HepG2 (cell line): ENCODE data around the gene TGM3. TPM values are rescaled to one million over a fixed set of nuclear protein-coding genes. Genes with fewer than 3 reads are reported as not detected.

ENCODE experiments used
- ATAC-seq: fragments of 200-7000 bp; cut with Tn5 transposase; 3 replicates; pipeline ENCODE4 v1.9.1; 2020; ENCODE audit warnings: mild to moderate bottlenecking, moderate library complexity
- BruUV-seq: library from RNA; stranded (reverse); fragments of 400-500 nt; replicated peaks from 2 replicates; lab custom pipeline; 2021; lab: Mats Ljungman, UMichigan
- CTCF ChIA-PET: fragments of 300-600 bp; formaldehyde crosslinking; extraction: SDS; loops from one replicate; lab custom pipeline; 2021; ENCODE audit warnings: low total read pairs, inconsistent platforms, low intra/inter-chr PET ratio; lab: Yijun Ruan, JAX
- POLR2A ChIA-PET: fragments of 350-600 bp; sonication (Branson Sonifier 250); formaldehyde crosslinking; loops from one replicate; lab custom pipeline; 2020; ENCODE audit warnings: antibody characterized with exemption, inconsistent platforms; lab: Yijun Ruan, JAX
- DNase-seq: peaks from one replicate; pipeline ENCODE4 v3.0.0-alpha.2; 2015; ENCODE audit warnings: low spot score
- FAIRE-seq: peaks from 3 replicates; lab custom pipeline; 2011; peaks lifted over from hg19 to GRCh38; lab: Jason Lieb, UNC
- H2AFZ ChIP-seq: one replicate; pipeline ENCODE4 v1.6.1; 2011; ENCODE audit warnings: low read length, inconsistent platforms
- H3K27ac ChIP-seq: fragments of 300-600 bp; 3 replicates; pipeline ENCODE4 v1.8.0; 2011; ENCODE audit warnings: mixed run types, mild to moderate bottlenecking, mixed read lengths, low read length, inconsistent platforms; ENCODE audit not compliant: insufficient read depth; ENCODE audit errors: extremely low read length
- H3K27me3 ChIP-seq, 2 experiments: fragments of 200-600 bp in 1 of 2; 2 replicates in 1 of 2; 3 replicates in 1 of 2; pipeline versions ENCODE4 v1.6.0 to v1.8.0; 2011; ENCODE audit warnings: low read length in 2 of 2, mild to moderate bottlenecking in 2 of 2, moderate library complexity in 2 of 2, inconsistent platforms in 1 of 2; ENCODE audit not compliant: insufficient read depth in 2 of 2, control insufficient read depth in 1 of 2
- H3K36me3 ChIP-seq, 2 experiments: fragments of 200-600 bp in 1 of 2; replicated peaks in 1 of 2; 2 replicates in 1 of 2; 3 replicates in 1 of 2; pipeline versions ENCODE4 v1.5.1 to v1.8.0; 2011; ENCODE audit warnings: low read length in 2 of 2, inconsistent platforms in 1 of 2; ENCODE audit not compliant: insufficient read depth in 2 of 2, control insufficient read depth in 1 of 2
- H3K4me1 ChIP-seq: 2 replicates; pipeline ENCODE4 v1.5.1; 2012; ENCODE audit warnings: low read length, inconsistent platforms; ENCODE audit not compliant: insufficient read depth
- H3K4me2 ChIP-seq: 2 replicates; pipeline ENCODE4 v1.6.0; 2011; ENCODE audit warnings: low read depth, low read length, inconsistent platforms
- H3K4me3 ChIP-seq, 3 experiments: fragments of 200-600 bp in 1 of 3; sonication (generic), shearing (Covaris generic) in 1 of 3; replicated peaks in 1 of 3; 2 replicates each; pipeline ENCODE4 v1.5.1; 2011 to 2016; ENCODE audit warnings: low read length in 3 of 3, inconsistent platforms in 2 of 3, low read depth in 2 of 3, mild to moderate bottlenecking in 2 of 3, control low read depth in 1 of 3, mixed read lengths in 1 of 3; ENCODE audit not compliant: insufficient read depth in 1 of 3
- H3K79me2 ChIP-seq: one replicate; pipeline ENCODE4 v1.6.1; 2011; ENCODE audit warnings: low read length, inconsistent platforms; ENCODE audit not compliant: insufficient read depth
- H3K9ac ChIP-seq: 2 replicates; pipeline ENCODE4 v1.6.0; 2011; ENCODE audit warnings: mild to moderate bottlenecking, low read depth, low read length, inconsistent platforms; ENCODE audit not compliant: insufficient read depth
- H3K9me3 ChIP-seq: 2 replicates; pipeline ENCODE4 v1.5.1; 2012; ENCODE audit warnings: mild to moderate bottlenecking, low read length
- H4K20me1 ChIP-seq: 2 replicates; pipeline ENCODE4 v1.6.0; 2011; ENCODE audit warnings: inconsistent platforms, mild to moderate bottlenecking, low read length, moderate library complexity; ENCODE audit not compliant: insufficient read depth
- DMAP1 ChIP-seq: IDR thresholded peaks from 2 replicates; pipeline ENCODE4 v1.6.1; 2016
- GATA4 ChIP-seq: sonication (generic); IDR thresholded peaks from 2 replicates; pipeline ENCODE4 v1.6.1; 2016; ENCODE audit warnings: antibody characterized with exemption, low read depth, borderline replicate concordance
- KDM2A ChIP-seq: sonication (generic); formaldehyde crosslinking; IDR thresholded peaks from 2 replicates; pipeline ENCODE4 v1.4.0; 2020; ENCODE audit warnings: low read depth, missing genetic modification reagents, borderline replicate concordance
- NAIF1 ChIP-seq: sonication (generic); formaldehyde crosslinking; IDR thresholded peaks from 2 replicates; pipeline ENCODE4 v1.5.0; 2020; ENCODE audit warnings: mild to moderate bottlenecking, missing genetic modification reagents, borderline replicate concordance
- PAWR ChIP-seq: sonication (generic); formaldehyde crosslinking; IDR thresholded peaks from 2 replicates; pipeline ENCODE4 v1.4.0; 2020; ENCODE audit warnings: missing genetic modification reagents, mild to moderate bottlenecking, borderline replicate concordance
- RARG ChIP-seq: sonication (generic); formaldehyde crosslinking; IDR thresholded peaks from 2 replicates; pipeline ENCODE4 v1.4.0; 2020; ENCODE audit warnings: low read depth, mild to moderate bottlenecking, missing genetic modification reagents
- STAT5B ChIP-seq: sonication (generic); formaldehyde crosslinking; IDR thresholded peaks from 2 replicates; pipeline ENCODE4 v1.4.0; 2020; ENCODE audit warnings: missing genetic modification reagents
- ZNF556 ChIP-seq: sonication (generic); formaldehyde crosslinking; IDR thresholded peaks from 2 replicates; pipeline ENCODE4 v1.4.0; 2020; ENCODE audit warnings: mild to moderate bottlenecking, missing genetic modification reagents, borderline replicate concordance
- ZNF644 ChIP-seq: IDR thresholded peaks from 2 replicates; pipeline ENCODE4 v1.6.1; 2016; ENCODE audit warnings: low read depth
- ZNF782 ChIP-seq: sonication (generic); formaldehyde crosslinking; IDR thresholded peaks from 2 replicates; pipeline ENCODE4 v1.4.0; 2020; ENCODE audit warnings: missing genetic modification reagents, mild to moderate bottlenecking, borderline replicate concordance
- ZNF816 ChIP-seq: sonication (generic); formaldehyde crosslinking; IDR thresholded peaks from 2 replicates; pipeline ENCODE4 v1.8.0; 2022; ENCODE audit warnings: missing genetic modification reagents, mild to moderate bottlenecking, borderline replicate concordance
- WGBS: methylation state at CpG from one replicate; pipeline ENCODE4 v1.1.6; 2017; ENCODE audit warnings: low lambda C conversion rate; 5-methylcytosine and 5-hydroxymethylcytosine counted together
- in situ Hi-C: cut with HindIII; loops from 2 replicates; pipeline ENCODE4 v1.10.0; 2017; ENCODE audit warnings: low pct_unique_long_range_greater_than_20kb; ENCODE audit not compliant: extremely low pct_ligation_motif_present
- intact Hi-C: fragments of 100-400 bp; cut with micrococcal nuclease; formaldehyde crosslinking; loops from one replicate; pipeline ENCODE4 v1.10.0; 2022; ENCODE audit not compliant: unreplicated experiment
- polyA plus RNA-seq, 8 experiments: library from polyadenylated mRNA; depleted of rRNA in 3 of 8; stranded (reverse) in 7 of 8; unstranded in 1 of 8; fragments of >200 nt; fragmentation: Illumina TruSeq in 4 of 8; extraction: Trizol in 4 of 8; gene quantifications; 2 replicates each; pipeline versions ENCODE4 v1.2.1 to v1.2.3, GENCODE V29; 2011 to 2016; ENCODE audit warnings: low read depth in 4 of 8, missing spikeins in 1 of 8, mixed read lengths in 1 of 8; ENCODE audit not compliant: insufficient read depth in 1 of 8
- total RNA-seq, 5 experiments: library from RNA; depleted of rRNA; stranded (reverse); fragments of >200 nt; fragmentation: Illumina TruSeq; extraction: Trizol; gene quantifications; 2 replicates each; pipeline ENCODE4 v1.2.3, GENCODE V29; 2016; ENCODE audit warnings: low read depth in 1 of 5
- TF ChIP-seq, protein P1 (sequence below): sonication (generic); formaldehyde crosslinking; IDR thresholded peaks from 2 replicates; pipeline ENCODE4 v1.8.0; 2022; ENCODE audit warnings: mild to moderate bottlenecking, missing genetic modification reagents, moderate library complexity
- TF ChIP-seq, protein P2 (sequence below): sonication (generic); formaldehyde crosslinking; IDR thresholded peaks from 2 replicates; pipeline ENCODE4 v1.4.0; 2020; ENCODE audit warnings: missing genetic modification reagents, mild to moderate bottlenecking, borderline replicate concordance

Gene TGM3
- total and polyA plus RNA-seq, 2 of the 13 experiments (the other 11 are each of a cell fraction or from before 2014, with no cell fraction given): not detected

DNA sequence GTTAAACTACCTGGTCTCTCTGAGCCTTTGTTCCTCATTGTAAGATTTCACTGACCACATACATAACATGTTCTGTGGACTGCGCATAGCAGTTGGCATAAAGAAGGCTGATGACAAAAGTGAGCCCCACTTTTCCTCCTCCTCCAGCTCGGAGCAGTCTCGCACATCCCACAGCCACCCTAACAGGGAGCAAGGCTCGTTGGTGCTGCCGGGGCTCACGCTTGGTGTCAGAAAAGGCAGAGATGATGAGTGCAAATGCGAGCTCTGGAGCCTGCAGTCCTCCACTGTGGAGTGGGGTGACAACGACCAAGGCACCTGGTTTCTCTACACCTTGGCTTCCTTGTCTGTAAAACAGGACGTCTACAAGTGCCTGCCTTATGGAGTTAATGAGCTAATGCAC lies 9.7 kb downstream of the TGM3 start:
- Histone ChIP-seq H2AFZ (no peak overlapping the region), H3K4me2 (no peak overlapping the region), H4K20me1 (no peaks in the 10 kb centered on the region), H3K4me3 (no peak overlapping the region), H3K9ac (no peak overlapping the region), H3K27ac (no peak overlapping the region), H3K79me2 (no peaks in the 10 kb centered on the region), H3K9me3 (no peaks in the 10 kb centered on the region), H3K36me3 (no peaks in the 10 kb centered on the region), H3K27me3 (peaks cover 2% of the 10 kb centered on the region in 2 experiments; a peak in 1 of 5 replicates), H3K4me1 (peaks cover 28% of the 10 kb centered on the region)
- ChIA-PET CTCF (no interaction called here), POLR2A (no interaction called here)
- WGBS: 34% methylated on average over 9 of the region's 9 CpGs
- no TSS peak for BruUV-seq
- ATAC-seq (no peak), FAIRE-seq (no peak), DNase-seq (no peak)
- in situ Hi-C loops: no loop called here
- no peak for TF ChIP-seq ZNF782 (CRISPR knock-in tag)
- TF ChIP-seq GATA4: no peak
- TF ChIP-seq, protein P1, sequence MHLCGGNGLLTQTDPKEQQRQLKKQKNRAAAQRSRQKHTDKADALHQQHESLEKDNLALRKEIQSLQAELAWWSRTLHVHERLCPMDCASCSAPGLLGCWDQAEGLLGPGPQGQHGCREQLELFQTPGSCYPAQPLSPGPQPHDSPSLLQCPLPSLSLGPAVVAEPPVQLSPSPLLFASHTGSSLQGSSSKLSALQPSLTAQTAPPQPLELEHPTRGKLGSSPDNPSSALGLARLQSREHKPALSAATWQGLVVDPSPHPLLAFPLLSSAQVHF (CRISPR knock-in tag): no peak
- no peak for TF ChIP-seq ZNF644 (CRISPR knock-in tag)
- TF ChIP-seq, protein P2, sequence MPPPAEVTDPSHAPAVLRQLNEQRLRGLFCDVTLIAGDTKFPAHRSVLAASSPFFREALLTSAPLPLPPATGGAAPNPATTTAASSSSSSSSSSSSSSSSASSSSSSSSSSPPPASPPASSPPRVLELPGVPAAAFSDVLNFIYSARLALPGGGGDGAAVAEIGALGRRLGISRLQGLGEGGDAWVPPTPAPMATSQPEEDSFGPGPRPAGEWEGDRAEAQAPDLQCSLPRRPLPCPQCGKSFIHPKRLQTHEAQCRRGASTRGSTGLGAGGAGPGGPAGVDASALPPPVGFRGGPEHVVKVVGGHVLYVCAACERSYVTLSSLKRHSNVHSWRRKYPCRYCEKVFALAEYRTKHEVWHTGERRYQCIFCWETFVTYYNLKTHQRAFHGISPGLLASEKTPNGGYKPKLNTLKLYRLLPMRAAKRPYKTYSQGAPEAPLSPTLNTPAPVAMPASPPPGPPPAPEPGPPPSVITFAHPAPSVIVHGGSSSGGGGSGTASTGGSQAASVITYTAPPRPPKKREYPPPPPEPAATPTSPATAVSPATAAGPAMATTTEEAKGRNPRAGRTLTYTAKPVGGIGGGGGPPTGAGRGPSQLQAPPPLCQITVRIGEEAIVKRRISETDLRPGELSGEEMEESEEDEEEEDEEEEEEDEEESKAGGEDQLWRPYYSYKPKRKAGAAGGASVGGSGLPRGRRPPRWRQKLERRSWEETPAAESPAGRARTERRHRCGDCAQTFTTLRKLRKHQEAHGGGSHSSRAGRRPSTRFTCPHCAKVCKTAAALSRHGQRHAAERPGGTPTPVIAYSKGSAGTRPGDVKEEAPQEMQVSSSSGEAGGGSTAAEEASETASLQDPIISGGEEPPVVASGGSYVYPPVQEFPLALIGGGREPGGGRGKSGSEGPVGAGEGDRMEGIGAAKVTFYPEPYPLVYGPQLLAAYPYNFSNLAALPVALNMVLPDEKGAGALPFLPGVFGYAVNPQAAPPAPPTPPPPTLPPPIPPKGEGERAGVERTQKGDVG: no peak
- TF ChIP-seq RARG (CRISPR knock-in tag): no peak
- TF ChIP-seq KDM2A (CRISPR knock-in tag): no peak
- TF ChIP-seq NAIF1 (CRISPR knock-in tag): no peak
- no peak for TF ChIP-seq ZNF556
- no peak for TF ChIP-seq STAT5B
- no peak for TF ChIP-seq DMAP1
- TF ChIP-seq ZNF816 (CRISPR knock-in tag): no peak
- no peak for TF ChIP-seq PAWR (CRISPR knock-in tag)
- intact Hi-C loops: no loop called here
